Amniotic epithelial cell (primary cell): ENCODE measurements around the gene CDH22.

ENCODE experiments used
- DNase-seq: peaks from one replicate; pipeline ENCODE4 v3.0.0-alpha.2; 2010; ENCODE audit warnings: low read depth

Gene CDH22

GRCh38 chr20:46299078-46299477 lies 9.2 kb downstream of the CDH22 start:
- no peak for DNase-seq

- no peak for DNase-seq
Measured at GRCh38 chr20:46298374-46298773, 9.9 kb downstream of the CDH22 start.

DNA sequence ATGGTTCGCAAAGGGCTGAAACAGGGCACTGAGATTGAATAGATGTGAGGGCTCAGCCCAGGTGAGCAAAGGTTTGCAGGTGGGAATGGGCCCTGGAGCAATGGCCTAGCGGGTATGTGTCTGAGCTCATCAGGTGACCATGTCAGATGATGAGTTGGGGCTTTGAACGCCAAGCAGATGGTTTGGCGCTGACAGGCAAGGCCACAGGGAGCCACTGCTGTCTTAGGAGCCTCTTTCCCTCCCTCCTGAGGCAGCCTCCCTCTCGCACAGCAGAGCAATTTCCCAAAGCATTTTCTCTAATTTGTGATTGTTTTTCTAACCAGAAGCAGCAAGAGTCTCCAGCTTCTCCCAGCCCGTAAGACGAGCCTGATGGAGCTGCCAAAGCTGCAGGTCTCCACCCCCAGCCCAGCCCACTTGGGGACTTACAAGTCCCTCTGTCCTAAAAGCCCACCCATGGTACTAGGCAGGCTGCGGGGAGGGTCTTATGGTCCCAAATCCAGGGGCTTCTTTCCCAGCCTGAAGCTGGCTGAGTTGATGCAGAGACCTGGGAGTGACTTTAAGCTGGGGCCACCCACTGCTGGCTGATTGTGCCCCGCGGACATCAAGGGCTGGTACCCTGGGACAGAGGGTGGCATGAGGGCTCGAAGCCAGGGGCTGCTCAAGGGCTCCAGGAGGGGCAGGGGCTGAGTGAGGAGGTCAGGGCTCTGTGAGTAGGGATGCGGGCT lies 11.6 kb downstream of the CDH22 start:
- no peak for DNase-seq

- peak; percentile 62 for DNase-seq
Measured at GRCh38 chr20:46293084-46293483, 15.2 kb downstream of the CDH22 start.

DNA sequence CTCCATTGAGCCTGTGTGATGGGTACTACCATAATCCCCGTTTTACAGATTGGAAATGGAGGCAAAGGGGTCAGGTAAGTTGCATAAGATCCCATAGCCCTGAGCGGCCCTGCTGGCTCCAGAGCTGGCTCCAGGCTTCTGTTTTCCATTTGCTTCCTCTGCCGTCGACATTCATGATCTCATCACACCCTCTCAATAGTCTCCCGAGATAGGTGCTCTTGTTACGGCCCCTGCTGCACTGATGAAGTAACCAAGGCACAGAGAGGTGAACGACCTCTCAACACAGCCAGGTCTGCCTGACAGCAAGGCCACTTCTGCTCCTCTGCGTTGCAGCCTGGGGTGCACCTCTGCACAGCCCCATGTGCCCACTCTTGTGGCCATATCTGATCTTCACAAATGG lies 16.9 kb downstream of the CDH22 start:
- no peak for DNase-seq

- no peak for DNase-seq
Measured at GRCh38 chr20:46289432-46289831, 18.9 kb downstream of the CDH22 start.

DNA sequence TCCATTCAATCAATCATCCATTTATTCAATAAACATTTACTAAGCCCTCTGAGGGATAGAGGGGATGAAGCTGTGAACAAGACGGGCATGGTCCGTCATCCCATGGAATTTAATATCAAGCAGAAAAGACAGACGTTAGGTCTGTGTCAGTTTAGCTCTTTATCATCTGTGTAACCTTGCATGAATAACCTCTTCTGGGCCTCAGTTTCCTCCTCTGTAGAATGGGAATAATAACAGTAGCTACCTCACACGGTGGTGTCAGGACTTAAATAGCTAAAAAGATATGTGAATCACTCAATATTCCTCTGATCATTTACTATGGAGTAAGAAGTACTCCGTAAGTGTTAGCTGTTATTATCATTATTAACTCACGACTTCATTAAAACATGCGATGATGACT lies 21.3 kb downstream of the CDH22 start:
- no peak for DNase-seq

DNA sequence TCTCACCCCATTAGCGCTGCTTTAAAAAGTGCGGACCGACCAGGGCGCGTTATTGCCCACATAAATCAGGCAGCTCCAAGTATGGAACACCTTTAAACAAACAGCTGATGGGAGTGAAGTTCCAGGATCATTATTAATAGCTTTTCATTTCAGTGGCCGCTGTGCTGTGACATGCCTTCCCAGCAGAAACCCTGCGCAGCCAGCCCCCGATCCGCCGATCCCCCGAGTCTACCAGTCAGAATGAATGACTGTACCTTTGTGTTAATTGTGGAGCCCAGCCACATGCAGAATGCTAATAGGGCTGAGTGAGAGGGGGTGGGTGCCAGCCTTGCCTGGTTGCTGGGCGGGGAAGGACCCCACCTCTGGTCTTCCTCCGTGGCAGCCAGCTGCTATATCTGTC lies 21.9 kb downstream of the CDH22 start:
- DNase-seq, result no peak

- no peak for DNase-seq
Measured at GRCh38 chr20:46285740-46286139, 22.6 kb downstream of the CDH22 start.

DNA sequence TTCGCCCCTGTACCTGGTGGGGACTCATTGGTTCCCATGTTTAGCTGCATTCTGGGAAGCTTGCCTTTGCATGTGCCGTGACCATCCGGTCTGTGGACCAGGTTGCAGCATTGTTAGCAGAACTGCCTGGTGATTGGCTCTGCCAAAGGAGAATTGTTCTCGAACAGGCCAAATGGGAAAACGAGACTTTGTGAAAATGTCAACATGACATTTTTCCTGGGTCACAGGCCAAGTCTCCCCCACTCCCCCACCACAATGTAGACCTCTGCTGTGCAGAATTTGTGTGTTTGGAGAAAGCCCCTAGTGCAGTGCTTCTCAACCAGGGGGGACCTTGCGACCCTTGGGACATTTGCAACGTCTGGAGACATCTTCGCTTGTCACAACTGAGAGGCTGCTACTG lies 23.2 kb downstream of the CDH22 start:
- no peak for DNase-seq

DNA sequence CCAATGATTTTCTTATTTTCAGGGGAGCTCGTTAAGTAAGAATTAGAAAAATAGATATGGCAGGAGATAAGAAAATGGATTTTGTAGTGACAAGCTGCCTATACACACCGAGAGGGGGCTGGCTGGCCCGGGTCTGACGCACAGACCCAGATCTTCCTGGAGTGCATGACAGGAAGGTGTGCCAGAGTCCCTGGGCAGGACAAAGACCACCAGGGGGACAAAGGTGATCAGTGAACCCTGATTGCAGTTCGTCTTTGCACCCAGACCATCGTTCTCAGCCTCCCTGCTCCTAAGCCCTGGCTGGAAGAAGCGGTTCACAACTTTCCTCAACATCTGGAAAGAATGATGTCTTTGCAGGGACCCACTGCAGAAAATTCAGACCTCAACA lies 24.3 kb downstream of the CDH22 start:
- DNase-seq, result no peak

DNA sequence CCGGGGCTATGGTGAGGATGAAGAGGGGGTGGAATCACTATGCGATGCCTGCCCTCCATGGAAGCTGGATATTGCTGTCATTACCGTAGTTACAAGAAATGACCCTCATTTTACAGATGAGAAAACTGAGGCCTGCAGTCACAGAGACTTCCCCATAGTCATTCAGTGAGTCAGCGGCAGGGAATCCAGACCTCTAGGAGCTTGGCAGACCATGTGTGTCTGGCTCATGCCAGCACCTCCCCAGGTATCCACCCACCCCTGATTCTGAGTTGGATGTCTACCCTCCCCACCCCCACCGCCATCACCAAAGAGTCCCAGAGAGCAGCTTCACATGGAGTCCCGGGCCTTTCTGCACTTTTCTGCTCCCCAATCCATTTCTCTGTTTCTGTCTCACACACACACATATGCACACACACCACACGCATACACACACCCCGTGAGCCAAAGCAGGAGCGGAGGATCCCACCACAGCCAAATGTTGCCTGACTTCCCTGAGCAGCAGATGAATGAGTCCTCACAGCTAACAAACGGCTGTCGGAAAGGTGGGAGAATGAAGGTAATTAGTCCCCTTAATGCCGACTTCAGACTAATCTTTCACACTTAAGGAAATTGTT lies 24.8 kb downstream of the CDH22 start:
- DNase-seq, result no peak

- DNase-seq, result no peak
Measured at GRCh38 chr20:46282669-46283068, 25.6 kb downstream of the CDH22 start.

DNA sequence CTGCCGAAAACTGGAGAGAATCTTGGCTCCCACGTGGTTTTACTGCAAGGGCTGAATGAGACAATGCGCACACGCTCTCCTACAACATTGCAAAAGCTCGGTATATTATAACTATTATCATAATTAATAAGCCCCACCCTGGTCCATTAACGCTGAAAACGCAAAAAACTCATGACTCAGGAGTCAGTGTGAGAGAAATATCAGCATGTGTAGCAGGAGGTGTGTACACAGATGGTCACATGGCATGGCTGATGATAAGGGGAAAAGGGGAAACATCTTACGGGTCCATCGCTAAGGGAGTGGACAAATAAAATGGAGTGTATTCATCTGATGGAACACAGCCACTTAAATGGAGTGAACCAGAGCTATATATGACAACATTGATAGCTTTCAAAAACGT lies 29.2 kb downstream of the CDH22 start:
- no peak for DNase-seq

- DNase-seq, result no peak
Measured at GRCh38 chr20:46277602-46278001, 30.7 kb downstream of the CDH22 start.

GRCh38 chr20:46276531-46276930 lies 31.8 kb downstream of the CDH22 start:
- DNase-seq, result no peak

DNA sequence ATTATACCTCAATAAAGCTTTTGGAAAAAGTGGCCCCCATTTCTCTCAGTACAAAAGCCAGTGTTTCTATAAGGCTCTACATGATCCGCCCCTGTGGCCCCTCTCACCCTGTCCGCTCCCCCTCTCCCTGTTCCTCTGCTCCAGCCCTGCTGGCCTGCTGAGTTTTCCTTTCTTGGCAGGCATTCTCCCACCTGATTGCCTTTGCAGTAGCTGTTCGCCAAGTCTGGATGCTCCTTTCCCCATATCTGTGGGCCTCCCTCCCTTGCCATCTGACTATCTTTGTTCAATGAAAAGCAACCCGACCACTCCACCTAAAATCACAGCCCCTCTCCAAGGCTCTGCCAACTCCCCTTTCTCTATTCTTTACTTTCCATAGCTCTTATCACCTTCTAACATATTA lies 33.2 kb downstream of the CDH22 start:
- DNase-seq, result no peak

DNA sequence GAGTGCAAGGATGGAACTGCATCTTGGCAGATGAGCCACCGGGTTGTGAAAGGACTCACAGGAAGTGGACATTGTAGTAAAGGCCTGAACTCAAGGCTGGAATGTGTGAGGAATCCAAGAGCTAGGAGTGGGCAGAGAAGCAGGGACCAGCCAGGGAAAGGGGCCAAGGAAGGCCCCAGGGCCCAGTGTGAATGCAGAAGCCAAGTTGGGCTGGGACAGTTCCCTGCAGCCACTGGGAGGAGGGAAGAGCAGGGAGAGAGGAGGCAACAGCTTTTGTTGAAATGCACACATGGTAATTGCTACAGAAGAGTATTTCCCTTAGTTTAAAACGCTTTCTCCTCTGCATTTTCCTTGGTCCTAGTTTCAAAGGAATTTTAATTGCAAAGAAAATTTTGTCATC lies 34.6 kb downstream of the CDH22 start:
- DNase-seq, result no peak

DNA sequence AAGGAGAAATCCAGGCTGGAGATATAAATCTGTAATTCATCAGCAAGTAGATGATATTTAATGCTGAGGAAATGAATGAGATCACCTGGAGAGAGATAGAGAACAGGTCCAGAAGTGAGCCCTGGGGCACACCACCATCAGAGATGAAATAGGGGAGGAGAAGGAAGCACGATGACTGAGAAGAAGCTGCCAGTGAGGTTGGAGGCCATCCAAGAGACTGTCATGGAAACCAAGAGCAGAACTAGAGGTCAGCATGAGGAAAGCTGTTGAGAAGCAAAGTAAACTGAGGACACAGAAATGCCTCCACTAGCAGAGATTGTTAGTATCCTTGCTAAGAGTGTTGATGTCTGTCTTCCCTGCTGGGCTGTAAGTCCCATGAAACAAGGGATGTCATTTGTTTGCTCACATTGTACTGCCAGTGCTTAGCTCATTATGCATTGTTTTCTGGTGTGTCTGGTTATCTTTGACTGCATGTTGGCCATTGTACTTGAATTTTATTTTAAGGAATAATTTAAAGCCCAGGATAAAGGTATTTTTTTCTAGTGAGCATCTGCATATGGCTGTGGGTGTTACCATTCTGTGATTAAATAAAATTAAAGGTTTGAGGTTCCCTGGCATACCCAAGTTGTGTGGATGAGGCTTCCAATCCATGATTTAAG lies 35.8 kb downstream of the CDH22 start:
- DNase-seq, result no peak

GRCh38 chr20:46270977-46271744 lies 37.1 kb downstream of the CDH22 start:
- no peak for DNase-seq

GRCh38 chr20:46269372-46269771 lies 38.9 kb downstream of the CDH22 start:
- DNase-seq, result no peak

DNA sequence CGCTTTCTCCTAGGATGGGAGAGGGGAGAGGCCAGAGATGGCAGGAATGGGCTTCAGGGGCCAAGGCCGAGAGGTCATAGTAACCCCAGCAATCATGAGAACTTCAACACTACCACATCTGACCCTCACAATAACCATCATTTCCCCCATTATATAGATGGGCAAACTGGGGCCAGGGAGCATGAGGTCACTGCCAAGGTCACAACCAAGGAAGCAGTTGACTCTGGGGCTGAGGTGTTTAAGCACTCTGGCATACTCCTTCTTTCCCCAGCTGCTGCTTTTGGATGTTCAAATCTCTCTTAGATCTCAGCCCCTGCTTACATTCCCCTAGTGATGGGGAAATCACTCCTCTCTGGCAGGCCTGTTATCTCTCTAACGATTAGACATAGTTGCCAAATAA lies 39.6 kb downstream of the CDH22 start:
- DNase-seq, result no peak

- DNase-seq, result no peak
Measured at GRCh38 chr20:46268131-46268614, 40.1 kb downstream of the CDH22 start.
